GM19025 (cell line): ENCODE results near the gene RBM44.

ENCODE experiments used
- ATAC-seq: cut with Tn5 transposase; IDR thresholded peaks from one replicate; pipeline ENCODE4 v1.9.1; 2021; ENCODE audit warnings: mild to moderate bottlenecking, low read depth, moderate library complexity; ENCODE audit not compliant: unreplicated experiment

RBM44 gene

DNA sequence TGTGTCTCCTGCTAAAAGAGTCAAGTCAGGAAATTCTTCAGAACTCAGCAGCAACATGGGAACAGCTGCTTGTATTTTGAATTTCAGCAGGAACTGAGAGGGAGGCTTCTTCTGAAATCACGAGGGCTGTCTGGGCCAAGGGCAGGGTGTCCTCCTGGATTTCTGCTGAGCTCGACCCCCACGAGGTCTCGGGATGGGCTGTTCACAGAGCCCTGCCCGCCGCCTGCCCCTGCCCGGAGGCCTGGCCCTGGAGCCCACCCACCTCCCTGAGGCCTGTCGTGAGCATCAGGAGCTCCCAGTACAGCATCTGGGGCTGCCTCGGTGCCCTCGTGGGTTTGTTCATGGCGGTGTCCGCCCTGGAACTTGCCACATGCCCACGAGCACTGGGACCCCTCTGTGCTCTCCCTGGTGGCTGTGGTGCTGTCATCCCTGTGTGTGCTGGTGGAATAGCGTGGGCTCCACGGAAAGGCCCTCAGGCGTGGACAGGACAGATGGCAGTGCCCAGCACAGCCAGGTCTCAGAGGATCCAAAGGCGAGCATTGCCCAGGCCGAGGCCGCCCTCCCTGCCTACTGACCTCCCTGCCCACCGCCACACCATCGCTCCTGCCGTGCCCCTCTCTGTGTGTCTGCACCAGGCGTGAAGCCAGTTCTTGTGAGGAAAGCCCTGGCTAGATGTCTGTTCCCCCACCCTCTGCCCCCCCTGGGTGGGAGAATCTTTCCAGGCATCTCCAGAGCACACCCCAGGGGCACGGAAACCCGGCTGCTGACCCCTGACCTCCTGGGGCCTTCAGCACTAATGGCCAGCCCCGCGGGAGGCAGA, 86.7 kb downstream of the RBM44 start:
- no peak for ATAC-seq

DNA sequence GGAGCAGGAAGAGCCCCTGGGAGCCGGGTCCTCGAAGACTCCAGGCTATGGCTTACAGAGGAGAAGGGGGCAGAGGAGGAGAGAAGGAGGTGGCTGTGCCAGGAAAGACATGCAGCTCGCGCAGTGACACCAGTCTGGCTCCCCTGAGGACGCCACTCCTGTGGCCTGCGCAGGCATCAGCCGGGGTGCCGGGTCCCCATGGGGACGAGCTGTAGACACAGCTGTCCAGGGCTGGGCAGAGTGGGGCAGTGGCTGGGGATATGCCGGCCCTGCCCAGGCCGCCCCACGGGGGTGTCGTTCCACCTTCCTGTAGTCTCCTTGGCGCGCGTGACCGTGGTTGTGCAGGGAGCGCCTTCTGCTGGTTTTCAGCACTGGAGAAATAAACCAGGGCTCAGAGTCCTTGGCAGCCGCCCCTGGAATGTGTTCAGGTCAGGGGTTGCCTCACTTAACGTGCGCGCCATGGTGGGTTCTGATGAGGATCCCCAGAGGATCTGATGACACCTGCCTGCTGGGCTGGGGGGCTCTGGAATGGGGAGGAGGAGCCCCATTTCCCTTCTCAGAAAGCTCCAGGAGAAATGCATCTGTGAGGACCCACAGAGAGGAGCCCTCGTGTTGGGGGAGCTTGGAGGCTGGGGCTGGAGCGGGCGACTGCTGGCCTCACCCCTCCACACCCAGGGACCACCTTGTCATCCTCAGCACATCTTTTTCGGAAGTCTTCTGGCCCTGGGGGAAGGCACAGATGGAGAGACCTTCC, 87.5 kb downstream of the RBM44 start:
- ATAC-seq, result no peak

DNA sequence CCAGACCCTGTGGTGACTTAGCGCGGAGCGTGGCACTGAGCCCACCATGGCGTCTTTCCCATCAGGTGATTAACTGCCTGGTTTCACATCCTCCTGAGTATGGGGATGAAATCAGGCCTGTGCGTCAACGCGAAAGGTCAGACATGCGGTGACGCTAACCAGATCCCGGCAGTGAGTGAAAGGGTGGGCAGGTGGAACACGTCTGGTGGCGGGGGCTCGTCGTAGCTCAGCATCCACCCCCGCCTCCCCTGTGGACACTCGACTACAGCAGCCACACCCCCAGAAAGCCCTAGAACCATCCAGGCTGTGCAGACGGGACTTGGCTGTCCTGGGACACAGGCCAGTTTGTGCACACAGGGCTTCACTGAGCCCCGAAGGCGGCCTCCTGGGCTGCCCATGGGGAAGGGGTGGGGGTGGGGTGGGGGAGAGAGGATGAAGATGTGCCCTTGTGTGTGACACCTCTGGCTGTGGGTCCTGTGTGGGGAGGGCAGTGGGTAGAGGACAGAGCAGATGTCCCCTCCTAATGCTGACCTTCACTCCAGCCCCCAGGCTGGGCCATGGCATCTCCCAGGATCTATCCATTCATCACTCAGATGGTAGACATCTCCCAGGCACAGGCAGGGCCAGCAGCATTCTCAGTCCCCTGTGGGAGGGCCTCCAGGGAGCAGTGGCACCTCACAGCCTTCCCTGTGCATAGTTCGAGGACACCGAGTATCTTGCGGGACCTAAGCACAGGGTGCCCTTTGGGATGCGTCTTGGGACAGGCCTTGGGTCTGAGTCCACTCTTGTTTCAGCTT, 88.3 kb downstream of the RBM44 start:
- ATAC-seq, result no peak

DNA sequence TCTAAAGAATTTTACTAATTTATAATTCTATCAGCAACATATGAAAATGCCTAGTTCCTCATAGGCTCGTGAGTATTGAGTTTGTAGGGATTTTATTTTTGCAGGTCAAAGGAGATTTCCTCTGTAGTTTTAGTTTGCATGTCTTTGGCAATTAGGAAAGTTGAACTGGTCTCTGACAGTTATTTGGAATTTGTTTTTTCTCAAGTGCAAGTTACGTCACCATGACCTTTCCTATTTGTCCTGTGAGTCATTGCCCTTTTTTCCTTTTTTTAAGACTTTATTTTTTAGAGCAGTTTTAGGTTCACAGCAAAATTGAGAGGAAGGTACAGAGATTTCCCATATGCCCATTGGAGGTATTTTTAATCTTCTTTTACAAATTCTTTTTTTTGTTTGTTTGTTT, 89.8 kb downstream of the RBM44 start:
- ATAC-seq, result no peak

DNA sequence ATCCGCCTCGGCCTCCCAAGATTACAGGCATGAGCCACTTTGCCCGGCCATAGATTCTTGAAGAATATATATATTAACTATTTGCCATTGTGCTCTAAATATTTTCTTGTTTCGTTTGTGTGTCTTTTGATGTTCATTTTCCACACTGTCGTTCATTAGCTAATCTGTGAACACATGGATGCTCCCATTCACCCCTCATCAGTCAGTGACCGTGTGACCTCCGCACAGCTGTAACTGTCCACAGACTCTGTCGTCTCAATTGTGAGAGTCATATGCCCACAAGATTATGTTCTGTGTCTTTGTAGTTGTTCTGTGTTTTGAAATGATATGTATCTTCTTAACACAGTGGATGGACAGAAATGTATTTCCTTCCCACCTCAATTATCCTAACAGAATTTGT, 90.4 kb downstream of the RBM44 start:
- no peak for ATAC-seq

DNA sequence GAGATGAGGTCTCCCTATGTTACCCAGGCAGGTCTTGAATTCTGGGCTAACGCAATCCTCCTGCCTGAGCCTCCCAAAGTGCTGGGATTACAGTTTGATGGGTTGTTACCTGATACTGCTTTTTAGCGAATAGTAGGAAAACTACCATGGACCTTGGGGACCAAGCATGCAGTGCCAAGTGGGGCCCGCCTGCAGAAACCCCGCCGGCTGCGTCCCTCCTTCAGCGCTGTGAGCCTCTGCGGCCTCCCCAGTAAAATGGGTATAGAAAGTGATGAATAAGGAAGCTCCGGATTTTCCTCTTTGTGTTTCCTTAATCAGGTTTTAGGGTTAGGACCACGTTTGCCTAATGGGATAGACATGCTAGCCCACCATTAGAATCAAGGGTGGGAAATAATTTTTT, 91.2 kb downstream of the RBM44 start:
- ATAC-seq, result no peak
